NCI-H345 (cell line): Measurements from ENCODE around the gene GNS.

Experiments
- DNase-seq: peaks from one replicate; lab custom pipeline; 2025; lab: John Stamatoyannopoulos, UW

GNS gene

DNA sequence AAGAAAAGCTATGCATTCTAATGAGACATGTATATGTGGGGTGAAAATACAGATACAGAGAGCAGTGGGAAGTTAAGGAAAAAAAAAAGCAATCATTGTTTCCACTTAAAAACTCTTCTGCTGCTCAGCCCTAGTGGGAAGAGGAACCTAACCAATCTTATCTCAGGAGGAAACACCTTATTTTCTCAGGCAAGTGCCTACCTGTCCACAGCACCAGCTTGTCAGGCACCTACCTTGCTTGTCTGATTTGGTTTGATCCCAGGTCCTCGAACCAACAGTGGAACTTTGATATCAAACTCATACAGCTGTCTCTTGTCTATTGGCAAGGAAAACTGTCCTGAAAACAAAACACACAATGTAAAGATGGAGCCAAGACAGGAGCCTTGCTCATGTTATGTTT is 22.4 kb downstream of the GNS start:
- no peak for DNase-seq

DNA sequence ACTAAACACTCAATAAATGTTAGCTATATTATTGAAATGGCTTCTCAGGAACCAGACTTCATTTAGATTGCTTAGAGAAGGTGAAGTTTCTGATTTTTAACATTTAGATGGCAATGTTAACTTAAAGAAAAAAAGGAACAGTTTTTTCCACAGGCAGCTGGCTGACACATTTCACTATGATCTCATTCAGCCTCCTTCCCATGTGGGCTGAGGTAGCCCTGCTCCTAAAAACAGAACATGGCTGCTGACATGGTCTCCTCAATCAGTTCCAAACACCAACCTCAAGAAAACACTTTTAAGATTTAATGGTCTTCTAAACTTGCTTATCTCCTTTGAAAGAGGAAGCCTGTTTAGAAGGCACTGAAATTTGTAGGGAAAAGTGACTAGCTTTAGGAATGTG is 23.8 kb downstream of the GNS start:
- DNase-seq, result no peak

DNA sequence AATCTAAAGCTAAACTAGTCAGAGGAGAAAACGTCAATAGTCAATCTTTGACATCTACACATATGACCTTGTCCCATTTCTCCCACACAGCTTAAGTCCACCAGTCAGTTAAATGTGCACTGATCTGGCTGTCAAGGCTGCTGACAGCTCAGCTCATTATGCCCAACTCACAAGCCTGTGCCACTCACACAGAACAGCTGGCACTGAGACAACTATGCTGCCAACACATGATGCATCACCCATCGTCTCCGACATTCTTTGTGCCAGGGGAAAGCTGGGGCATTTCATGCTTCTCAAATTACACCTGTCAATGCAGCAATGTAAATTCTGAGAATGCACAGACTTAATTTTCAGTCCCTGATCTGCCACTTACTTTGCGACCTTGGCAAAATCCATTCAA is 25.3 kb downstream of the GNS start:
- peak; percentile 55 for DNase-seq

DNA sequence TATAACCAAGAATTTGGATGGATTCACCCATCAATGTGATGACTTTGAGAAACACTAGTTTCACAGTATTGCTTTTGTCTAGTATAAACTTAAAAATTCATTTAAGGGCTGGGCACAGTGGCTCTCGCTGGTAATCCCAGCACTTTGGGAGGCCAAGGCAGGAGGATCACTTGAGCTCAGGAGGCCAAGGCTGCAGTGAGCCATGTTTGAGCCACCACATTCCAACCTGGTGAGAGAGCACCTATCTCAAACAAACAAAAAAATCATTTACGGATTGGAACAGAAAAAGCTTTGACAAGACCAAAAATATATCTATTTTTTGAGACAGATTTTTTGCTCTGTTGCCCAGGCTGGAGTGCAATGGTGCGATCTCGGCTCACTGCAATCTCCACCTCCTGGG is 27.5 kb downstream of the GNS start:
- no peak for DNase-seq

DNA sequence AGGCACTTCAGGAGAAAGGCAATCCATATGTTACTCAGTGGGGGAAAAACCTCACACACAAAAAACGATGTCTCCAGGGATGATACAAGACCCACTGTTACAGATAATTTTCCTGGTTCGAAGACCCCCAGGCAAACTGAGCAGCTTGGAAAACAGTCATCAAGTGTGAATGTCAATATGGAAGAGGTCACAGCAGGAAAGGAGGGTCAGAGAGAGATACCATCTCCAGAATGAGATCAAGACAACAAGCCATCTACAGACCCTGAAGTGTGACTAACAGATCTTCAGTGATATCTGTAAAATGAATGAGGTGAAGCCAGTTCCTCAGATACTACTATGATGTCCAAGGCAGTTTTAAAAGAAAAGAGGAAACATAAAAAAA is 28.6 kb downstream of the GNS start:
- DNase-seq, result no peak

DNA sequence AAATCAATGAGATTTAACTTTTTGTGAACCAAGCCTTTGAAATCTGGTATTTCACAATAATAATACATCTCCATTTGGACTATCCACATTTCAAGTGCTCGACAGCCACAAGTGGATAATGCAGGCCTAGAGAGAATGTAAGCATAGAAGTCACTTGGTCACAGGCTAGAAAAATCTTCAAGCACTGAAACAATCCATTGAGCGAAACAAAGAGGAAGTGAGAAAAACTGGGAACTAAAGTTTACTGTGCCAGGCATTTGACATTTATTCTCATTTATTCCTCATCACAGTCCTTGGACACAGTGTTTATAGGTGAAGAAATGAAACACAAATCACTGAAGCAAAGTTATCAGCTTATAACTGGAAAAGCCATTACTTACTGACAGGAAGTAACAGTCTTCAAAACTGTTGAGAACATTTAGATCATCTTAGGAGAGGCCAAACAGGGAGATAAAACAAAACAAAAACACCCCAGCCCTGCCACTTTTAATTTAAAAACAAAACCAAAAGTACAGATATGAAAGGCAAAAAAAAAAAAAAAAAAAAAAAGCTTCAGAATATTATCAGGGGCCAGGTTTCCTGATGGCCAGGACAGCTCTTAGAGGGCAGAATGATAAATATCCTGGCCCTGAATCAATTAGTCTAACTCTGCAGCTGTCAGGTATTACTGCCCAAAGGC is 29.2 kb downstream of the GNS start:
- DNase-seq, result no peak

DNA sequence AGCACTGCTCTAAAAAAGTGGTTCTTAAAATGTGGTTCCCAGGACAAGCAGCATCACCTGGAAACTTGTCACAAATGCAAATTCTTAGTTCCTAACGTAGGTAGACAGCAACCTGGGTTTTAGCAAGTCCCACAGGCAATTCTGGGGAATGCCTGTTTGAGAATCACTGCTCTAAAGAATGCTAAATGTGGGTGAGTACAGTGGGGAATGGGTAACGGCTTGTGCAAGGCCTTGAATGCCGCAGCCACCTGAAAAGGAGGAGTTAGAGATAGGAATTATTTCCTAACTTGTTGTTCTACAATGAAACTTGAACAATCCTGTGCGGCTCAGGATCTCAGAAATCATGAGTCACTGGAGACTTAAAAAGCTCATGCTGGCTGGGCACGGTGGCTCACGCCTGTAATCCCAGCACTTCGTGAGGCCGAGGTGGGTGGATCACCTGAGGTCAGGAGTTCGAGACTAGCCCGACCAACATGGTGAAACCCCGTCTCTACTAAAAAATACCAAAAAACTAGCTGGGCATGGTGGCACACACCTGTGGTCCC is 34.9 kb downstream of the GNS start:
- DNase-seq, result no peak

DNA sequence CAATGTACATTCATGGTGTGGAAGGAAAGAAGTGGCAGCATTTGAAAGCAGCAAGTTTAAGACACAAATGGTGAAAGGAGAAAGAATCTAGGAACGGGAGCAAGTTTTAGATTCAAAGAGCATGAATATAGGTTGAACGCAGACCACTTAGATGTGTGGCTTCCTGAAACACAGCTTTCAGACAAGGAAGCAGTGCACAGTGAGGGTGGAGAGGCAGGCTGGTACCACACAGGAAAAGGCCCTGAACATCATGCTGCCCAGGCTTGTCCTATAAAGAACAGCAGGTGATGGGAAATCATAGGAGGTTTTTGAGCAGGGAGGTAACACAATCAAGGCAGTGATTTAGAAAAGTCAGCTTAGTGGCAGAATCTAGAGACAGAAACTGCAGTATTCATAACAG is 35.6 kb downstream of the GNS start:
- no peak for DNase-seq

DNA sequence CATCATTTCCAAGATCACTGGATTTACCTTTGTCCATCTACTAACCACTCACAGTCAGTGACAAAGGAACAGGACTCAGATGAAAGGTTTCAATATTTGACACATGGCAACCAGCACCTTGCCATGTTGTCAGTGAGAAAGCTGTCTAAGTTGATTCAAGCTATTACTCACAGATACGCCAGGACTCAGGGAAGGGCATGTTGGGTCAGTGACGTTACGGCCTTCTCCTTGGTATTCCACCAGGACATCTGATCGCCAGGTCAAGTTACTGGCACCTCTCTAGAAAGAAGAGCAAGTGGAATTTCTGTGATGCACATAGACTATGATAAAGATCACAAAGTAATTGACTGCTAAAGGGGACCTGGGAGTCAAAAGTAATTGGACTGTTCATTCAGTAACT is 36.4 kb downstream of the GNS start:
- DNase-seq, result no peak

DNA sequence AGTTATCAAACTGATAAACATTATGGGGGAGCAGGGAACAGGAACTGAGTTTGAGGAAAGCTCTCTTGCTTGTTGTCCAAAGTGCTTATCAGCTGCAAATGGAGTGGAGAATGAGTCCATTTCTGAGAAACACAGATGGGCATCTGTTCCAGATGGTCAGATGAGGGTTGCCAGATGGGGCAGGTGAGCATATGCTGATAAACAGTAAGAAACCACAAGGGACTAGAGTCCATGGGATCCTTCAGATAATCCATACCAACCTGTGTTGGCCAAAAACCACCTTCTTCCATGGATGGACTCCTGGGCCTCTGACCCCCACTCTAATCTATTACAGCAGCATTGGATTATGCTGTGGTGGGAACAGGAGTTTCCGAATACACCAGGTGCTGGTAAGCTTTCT is 38.3 kb downstream of the GNS start:
- no peak for DNase-seq

DNA sequence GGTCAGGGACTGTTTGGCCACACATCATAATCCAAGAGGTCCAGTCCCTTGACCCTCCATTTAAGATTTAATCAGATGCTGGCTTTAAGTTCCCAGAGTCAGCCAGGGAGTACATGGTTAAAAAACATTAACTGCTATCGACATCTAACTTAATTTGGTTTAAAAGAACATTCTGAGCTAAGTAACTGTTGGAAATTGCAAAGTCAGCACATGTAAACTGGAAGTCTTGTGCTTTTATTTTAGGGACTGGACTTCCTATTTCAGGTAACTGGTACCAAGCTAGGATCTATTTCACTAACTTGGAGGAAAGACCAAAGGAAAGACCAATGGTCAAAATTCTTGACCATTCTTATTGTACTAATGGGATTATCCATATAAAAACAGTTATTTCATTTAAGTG is 40.6 kb downstream of the GNS start:
- DNase-seq, result no peak

DNA sequence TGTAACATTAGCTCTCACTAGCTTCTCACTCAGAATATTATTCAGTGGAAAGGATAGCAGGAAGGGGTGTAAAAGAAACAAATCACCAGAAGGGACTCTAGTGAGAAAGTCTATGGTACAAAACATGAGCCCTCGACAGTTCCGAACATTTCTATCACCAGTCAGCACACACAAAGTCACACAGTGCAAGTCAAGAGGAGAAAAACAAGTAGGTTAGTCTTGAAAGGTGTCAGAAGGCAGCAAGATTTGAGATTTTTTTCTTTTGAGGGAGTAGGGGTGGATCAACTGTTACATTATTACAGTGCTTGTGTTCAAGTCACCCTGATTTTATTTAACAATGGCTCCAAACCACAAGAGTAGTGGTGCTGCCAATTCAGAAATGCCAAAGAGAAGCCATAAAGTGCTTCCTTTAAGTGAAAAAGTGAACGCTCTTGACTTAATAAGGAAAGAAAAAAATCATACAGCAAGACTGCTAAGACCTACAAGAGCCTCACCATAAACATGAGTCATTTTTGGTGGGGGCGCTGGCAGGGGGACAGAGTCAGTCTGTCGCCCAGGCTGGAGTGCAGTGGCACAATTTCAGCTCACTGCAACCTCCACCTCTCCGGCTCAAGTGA is 42.3 kb downstream of the GNS start:
- DNase-seq, result no peak

DNA sequence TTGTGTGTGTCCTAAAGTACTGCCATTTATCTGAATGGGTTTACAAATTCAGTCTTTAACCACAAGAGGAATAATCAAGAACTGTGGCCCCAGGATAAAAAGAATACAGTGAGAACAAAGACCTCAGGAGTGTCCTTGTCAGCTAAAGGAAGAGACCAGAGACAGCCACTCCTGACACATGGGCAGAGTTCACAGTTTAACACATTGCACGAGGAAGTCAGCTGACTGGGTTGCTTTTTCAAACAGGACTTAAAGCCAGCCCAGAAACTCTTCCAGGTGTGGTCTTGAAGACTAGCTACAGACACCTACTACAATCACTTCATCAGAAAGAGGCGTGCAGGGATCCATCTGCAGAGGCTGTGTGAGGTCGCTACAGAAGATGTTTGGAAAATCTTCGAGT is 42.8 kb downstream of the GNS start:
- DNase-seq, result no peak

DNA sequence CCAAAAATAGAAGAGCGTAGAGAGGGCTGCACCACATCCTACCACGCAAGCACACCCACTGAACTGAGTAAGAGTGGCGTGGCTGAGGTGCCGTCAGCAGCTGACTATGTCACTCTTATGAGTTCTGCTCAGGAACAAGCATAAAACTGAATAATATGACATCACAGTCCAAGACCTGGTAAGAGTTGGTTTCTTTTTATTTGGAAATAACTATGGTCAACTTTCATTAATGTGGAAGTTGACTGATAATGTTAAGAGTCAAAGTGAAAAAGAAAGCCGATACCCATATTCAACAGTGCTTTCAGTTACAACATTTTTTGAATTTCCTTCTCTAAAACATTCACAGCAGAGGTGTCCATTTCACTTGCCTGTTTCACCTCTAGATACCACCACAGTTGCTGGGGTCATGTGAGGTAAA is 44.6 kb downstream of the GNS start:
- DNase-seq, result no peak

DNA sequence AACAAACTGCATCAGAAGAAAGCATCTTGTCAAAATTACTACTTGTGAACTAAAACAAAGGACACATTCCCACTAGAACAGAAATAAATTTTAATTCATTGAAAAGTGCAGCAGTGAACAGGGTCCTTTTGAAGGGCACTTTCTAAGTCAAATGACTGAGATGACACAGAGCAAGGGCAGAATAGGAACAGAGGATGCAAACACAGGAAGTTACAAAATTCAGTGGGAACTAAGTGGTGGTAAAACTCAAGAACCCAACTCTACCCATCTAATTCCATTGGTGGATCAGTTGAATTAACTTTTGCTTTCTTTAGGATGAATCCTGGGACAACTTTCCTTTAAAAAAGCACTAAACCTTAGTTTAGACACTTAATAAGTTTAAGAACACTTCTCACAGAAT is 45.8 kb downstream of the GNS start:
- no peak for DNase-seq

DNA sequence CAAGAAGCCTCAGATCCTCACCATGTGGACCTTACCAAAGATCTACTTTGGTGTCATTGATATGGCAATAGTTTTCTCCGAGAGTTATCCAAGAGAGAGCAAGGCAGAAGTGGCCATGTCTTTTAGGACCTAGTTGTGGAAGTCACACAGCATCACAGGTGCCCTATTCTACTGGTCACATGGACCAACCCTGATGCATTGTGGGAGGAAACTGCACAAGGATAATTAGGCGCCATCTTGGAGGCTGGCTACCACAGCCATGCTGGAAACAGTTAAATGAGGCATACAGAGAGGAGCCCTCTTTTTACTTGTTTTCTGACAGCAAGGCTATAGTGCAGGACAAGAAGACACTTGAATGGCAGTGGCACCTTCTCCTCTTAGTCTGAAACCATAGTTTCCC is 49.8 kb downstream of the GNS start:
- no peak for DNase-seq

DNA sequence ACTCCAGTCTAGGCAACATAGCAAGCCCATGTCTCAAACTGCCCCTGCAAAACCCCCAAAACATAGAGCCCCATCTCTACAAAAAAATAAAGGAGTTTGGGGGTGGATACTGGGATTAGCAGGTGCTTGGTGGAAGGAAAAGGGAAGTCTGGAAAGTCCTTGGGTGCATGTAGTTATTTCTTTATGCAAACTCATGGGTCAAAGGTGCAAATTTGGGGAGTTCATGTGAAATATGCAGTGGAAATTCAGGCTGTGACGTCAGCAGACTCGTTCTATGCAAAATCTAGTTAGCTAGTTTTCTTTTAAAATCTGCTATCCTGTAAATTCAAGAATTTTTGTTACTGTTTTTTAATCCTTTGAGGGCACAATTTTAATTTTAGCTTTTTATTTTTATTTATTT is 51.3 kb downstream of the GNS start:
- DNase-seq, result no peak

DNA sequence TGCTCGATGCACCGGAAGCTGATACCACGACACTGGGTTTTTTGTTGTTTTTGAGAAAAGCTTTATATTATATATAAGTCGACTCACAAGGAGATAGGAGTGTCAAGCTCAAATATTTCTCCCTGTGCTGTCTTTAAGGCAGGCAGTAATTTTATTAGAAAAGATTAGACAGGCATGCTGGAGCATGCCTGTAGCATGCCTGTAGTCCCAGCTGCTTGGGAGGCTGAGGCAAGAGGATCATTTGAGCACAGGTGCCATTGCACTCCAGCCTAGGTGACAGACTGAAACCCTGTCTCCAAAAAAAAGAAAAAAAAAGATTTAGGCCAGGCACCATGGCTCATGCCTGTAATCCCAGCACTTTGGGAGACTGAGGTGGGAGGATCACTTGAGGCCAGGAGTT is 51.8 kb downstream of the GNS start:
- DNase-seq, result no peak

DNA sequence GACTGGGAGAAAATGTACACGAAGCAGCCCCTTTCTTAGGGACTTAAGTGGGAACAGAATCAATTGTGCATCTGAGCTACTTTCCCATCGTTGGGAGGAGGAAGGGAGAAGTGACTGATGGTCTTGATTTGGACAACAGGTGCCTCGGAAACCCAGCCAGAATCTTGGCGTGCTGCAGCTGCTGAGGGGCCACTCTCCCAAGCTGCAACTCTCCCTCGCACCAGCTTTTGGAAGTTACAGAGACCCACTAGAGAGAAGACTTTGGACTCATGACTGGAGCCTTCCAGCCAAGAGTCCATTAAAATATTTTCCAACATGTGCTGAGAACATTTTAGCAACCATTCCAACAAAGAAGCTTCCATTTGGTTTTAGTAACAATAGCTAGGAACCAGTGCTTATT is 52.3 kb downstream of the GNS start:
- DNase-seq, result no peak

DNA sequence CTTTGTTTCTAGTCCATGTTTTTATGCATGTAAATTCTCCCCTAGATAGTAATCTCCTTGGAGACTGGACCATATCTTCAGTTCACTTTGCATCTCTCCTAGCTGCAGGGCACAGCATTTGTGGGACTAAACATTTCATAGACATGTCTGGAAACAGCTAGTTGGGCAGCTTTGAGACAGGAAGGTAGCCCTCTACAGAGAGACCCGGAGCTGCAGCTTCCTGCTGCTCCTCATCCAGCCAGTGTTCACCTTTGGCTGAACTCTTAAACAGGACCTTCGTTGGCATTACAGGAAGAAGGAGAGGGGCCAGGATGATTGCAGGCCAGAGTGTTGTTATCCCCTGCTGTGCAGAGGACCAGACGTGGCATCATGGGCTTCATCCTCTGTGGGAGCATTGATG is 52.9 kb downstream of the GNS start:
- no peak for DNase-seq

DNA sequence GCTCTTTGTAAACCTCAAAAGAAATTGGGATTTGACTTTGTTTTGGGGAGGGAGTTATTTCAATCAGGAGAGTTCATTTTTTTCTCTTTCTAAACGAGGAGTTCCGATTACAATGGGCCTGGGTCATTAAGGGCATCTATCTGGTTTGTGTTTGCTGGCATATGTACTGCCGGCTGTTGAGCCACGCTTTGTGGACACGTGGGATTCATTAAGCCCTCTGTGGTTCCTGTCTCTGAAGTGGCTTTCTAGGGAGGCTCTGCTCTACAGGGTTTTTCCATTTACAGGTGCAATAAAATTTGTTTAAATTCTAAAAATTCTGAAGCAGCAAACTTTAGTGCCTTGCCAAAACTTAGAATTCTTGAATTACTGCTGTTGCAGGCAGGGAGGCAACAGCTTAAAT is 57.9 kb downstream of the GNS start:
- DNase-seq, result no peak

DNA sequence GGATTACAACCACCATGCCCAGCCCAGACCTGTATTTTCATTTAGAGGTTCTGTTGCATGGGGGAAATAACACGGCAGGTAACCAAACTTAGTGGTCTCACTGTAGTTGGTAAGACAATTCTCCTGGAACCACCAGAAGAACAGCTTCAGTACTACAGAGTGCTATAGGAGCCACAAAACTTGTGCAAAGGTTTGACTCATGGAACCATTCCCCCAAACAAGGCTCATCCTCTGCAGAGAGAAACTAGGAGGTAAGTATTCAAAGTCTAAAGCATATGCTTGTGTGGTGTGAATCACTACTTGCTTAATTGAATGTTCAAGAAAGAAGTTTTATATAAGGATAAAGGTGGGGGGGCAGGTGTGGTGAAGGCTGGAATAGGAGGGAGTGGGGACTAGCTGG is 58.7 kb downstream of the GNS start:
- DNase-seq, result no peak

DNA sequence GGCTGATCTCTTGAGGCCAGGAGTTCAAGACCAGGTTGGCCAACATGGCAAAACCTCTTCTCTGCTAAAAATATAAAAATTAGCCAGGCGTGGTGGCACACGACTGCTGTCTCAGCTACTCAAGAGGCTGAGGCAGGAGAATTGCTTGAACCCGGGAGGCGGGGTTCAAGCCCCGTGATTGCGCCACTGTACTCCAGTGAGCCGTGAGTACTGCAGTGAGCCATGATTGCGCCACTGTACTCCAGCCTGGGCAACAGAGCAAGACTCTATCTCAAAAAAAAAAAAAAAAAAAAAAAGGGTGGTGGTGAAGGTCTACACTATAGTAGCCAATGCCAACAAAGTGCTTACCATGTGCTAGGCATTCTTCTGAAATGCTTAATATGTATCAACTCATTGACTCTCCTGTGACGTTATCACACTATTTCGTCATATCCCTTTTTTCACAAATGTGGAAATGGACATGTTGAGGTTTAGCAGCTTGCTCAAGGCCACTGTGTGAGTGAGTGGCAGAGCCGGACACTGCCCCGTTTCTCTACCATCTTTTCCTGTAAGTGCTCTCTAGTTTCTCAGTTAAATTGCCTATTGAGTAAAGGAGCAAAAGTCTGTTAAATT is 59.6 kb downstream of the GNS start:
- no peak for DNase-seq
